ENCODE data around the gene USP6NL.

The USP6NL gene

GRCh38 chr10:11435581-11435981, 175.9 kb downstream of the USP6NL start:
- Histone ChIP-seq H3K36me3 (ENCODE audit: control insufficient read depth in 2 of 2, insufficient read depth in 2 of 2, low read length in 2 of 2) (no peaks in the 10 kb centered on the region), H3K9me3 (ENCODE audit: control insufficient read depth in 2 of 2, low read length in 2 of 2) (no peaks in the 10 kb centered on the region), H3K27ac (ENCODE audit: low read depth in 2 of 2, low read length in 2 of 2) (no peak overlapping the region), H3K27me3 (ENCODE audit: control insufficient read depth in 2 of 2, insufficient read depth in 2 of 2, low read length in 2 of 2) (no peaks in the 10 kb centered on the region), H3K4me3 (ENCODE audit: low read length in 2 of 2) (no peak overlapping the region), H3K9ac (ENCODE audit: low read depth in 1 of 2, low read length in 2 of 2) (no peak overlapping the region), H3K4me1 (ENCODE audit: control insufficient read depth in 2 of 2, insufficient read depth in 2 of 2, low read length in 2 of 2) (no peaks in the 10 kb centered on the region)

- no peak overlapping the region for H3K27ac ChIP-seq (ENCODE audit: low read depth in 2 of 2, low read length in 2 of 2)
Observed at GRCh38 chr10:11434324-11434723, 177.1 kb downstream of the USP6NL start.

GRCh38 chr10:11433657-11434056, 177.8 kb downstream of the USP6NL start:
- Histone ChIP-seq H3K36me3 (ENCODE audit: control insufficient read depth in 2 of 2, insufficient read depth in 2 of 2, low read length in 2 of 2) (no peaks in the 10 kb centered on the region), H3K9ac (ENCODE audit: low read depth in 1 of 2, low read length in 2 of 2) (no peak overlapping the region), H3K27ac (ENCODE audit: low read depth in 2 of 2, low read length in 2 of 2) (no peak overlapping the region), H3K4me3 (ENCODE audit: low read length in 2 of 2) (no peak overlapping the region), H3K27me3 (ENCODE audit: control insufficient read depth in 2 of 2, insufficient read depth in 2 of 2, low read length in 2 of 2) (no peaks in the 10 kb centered on the region), H3K9me3 (ENCODE audit: control insufficient read depth in 2 of 2, low read length in 2 of 2) (no peaks in the 10 kb centered on the region), H3K4me1 (ENCODE audit: control insufficient read depth in 2 of 2, insufficient read depth in 2 of 2, low read length in 2 of 2) (no peaks in the 10 kb centered on the region)

More at GRCh38 chr10:11434324-11434723, 177.1 kb downstream of the USP6NL start:
- no peaks in the 10 kb centered on the region for H3K36me3 ChIP-seq (ENCODE audit: control insufficient read depth in 2 of 2, insufficient read depth in 2 of 2, low read length in 2 of 2)
- no peaks in the 10 kb centered on the region for H3K27me3 ChIP-seq (ENCODE audit: control insufficient read depth in 2 of 2, insufficient read depth in 2 of 2, low read length in 2 of 2)
- no peaks in the 10 kb centered on the region for H3K9me3 ChIP-seq (ENCODE audit: control insufficient read depth in 2 of 2, low read length in 2 of 2)
- H3K4me1 ChIP-seq (ENCODE audit: control insufficient read depth in 2 of 2, insufficient read depth in 2 of 2, low read length in 2 of 2): no peaks in the 10 kb centered on the region
- H3K4me3 ChIP-seq (ENCODE audit: low read length in 2 of 2): no peak overlapping the region
- no peak overlapping the region for H3K9ac ChIP-seq (ENCODE audit: low read depth in 1 of 2, low read length in 2 of 2)

- Histone ChIP-seq H3K9me3 (ENCODE audit: control insufficient read depth in 2 of 2, low read length in 2 of 2) (no peaks in the 10 kb centered on the region), H3K4me1 (ENCODE audit: control insufficient read depth in 2 of 2, insufficient read depth in 2 of 2, low read length in 2 of 2) (no peaks in the 10 kb centered on the region), H3K27me3 (ENCODE audit: control insufficient read depth in 2 of 2, insufficient read depth in 2 of 2, low read length in 2 of 2) (no peaks in the 10 kb centered on the region), H3K4me3 (ENCODE audit: low read length in 2 of 2) (no peak overlapping the region), H3K27ac (ENCODE audit: low read depth in 2 of 2, low read length in 2 of 2) (no peak overlapping the region), H3K36me3 (ENCODE audit: control insufficient read depth in 2 of 2, insufficient read depth in 2 of 2, low read length in 2 of 2) (no peaks in the 10 kb centered on the region), H3K9ac (ENCODE audit: low read depth in 1 of 2, low read length in 2 of 2) (no peak overlapping the region)
Observed at GRCh38 chr10:11431216-11431555, 180.3 kb downstream of the USP6NL start.

- no peaks in the 10 kb centered on the region for H3K4me1 ChIP-seq (ENCODE audit: control insufficient read depth in 2 of 2, insufficient read depth in 2 of 2, low read length in 2 of 2)
Observed at GRCh38 chr10:11430421-11431215, 180.8 kb downstream of the USP6NL start.

DNA sequence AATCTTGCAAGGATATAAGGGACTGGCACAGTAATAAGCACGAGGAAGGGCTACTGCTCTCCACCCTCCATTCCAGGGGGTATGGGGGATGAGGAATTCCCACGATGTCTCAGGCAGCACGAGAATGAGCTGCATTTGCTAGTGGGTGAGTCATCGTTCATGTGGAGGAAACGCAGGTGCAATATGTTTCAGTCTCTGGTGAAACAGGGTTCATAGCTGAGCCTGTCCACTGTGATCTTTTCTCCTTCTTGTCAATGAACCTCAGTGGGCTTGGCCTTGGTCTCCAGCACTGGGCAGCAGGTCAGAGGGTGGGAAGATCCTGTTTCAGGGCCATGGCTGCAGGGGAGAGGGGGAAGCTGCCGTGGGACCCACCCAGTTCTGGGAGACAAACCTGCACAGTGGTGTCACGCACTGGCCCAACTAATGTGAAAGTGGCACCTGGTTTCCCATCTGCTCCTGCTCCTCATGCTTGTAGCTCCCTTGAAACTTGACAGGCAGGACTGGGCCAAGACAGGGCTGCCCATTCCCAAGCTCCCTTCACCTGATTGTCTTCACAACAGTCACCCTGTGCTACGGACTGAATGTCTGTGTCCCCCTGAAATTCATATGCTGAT, 181.9 kb downstream of the USP6NL start:
- no peak overlapping the region for H3K9ac ChIP-seq (ENCODE audit: low read depth in 1 of 2, low read length in 2 of 2)
- H3K4me1 ChIP-seq (ENCODE audit: control insufficient read depth in 2 of 2, insufficient read depth in 2 of 2, low read length in 2 of 2): no peaks in the 10 kb centered on the region
- no peaks in the 10 kb centered on the region for H3K9me3 ChIP-seq (ENCODE audit: control insufficient read depth in 2 of 2, low read length in 2 of 2)
- no peaks in the 10 kb centered on the region for H3K27me3 ChIP-seq (ENCODE audit: control insufficient read depth in 2 of 2, insufficient read depth in 2 of 2, low read length in 2 of 2)
- H3K4me3 ChIP-seq (ENCODE audit: low read length in 2 of 2): no peak overlapping the region
- H3K36me3 ChIP-seq (ENCODE audit: control insufficient read depth in 2 of 2, insufficient read depth in 2 of 2, low read length in 2 of 2): no peaks in the 10 kb centered on the region
- H3K27ac ChIP-seq (ENCODE audit: low read depth in 2 of 2, low read length in 2 of 2): no peak overlapping the region

More at GRCh38 chr10:11430421-11431215, 180.8 kb downstream of the USP6NL start:
- no peaks in the 10 kb centered on the region for H3K9me3 ChIP-seq (ENCODE audit: control insufficient read depth in 2 of 2, low read length in 2 of 2)
- H3K4me3 ChIP-seq (ENCODE audit: low read length in 2 of 2): no peak overlapping the region
- no peak overlapping the region for H3K27ac ChIP-seq (ENCODE audit: low read depth in 2 of 2, low read length in 2 of 2)
- H3K27me3 ChIP-seq (ENCODE audit: control insufficient read depth in 2 of 2, insufficient read depth in 2 of 2, low read length in 2 of 2): no peaks in the 10 kb centered on the region
- no peaks in the 10 kb centered on the region for H3K36me3 ChIP-seq (ENCODE audit: control insufficient read depth in 2 of 2, insufficient read depth in 2 of 2, low read length in 2 of 2)
- H3K9ac ChIP-seq (ENCODE audit: low read depth in 1 of 2, low read length in 2 of 2): no peak overlapping the region

DNA sequence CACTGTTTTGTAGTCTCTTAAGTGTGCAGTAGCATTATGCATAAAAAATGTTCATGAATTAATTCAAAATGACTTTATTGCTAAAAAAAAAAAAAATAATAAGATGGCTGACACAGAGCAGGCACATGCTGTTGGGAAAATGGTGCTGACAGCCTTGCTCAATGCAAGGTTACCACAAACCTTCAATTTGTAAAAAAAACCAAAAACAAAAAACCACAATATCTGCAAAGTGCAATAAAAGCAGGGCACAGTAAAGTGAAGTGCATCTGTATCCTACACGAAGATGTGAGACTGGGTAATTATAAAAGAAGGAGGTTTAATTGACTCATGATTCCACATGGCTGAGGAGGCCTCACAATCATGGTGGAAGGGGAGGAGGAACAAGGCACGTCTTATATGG, 185.8 kb downstream of the USP6NL start:
- Histone ChIP-seq H3K9me3 (ENCODE audit: control insufficient read depth in 2 of 2, low read length in 2 of 2) (no peaks in the 10 kb centered on the region), H3K9ac (ENCODE audit: low read depth in 1 of 2, low read length in 2 of 2) (no peak overlapping the region), H3K36me3 (ENCODE audit: control insufficient read depth in 2 of 2, insufficient read depth in 2 of 2, low read length in 2 of 2) (no peaks in the 10 kb centered on the region), H3K27ac (ENCODE audit: low read depth in 2 of 2, low read length in 2 of 2) (no peak overlapping the region), H3K4me1 (ENCODE audit: control insufficient read depth in 2 of 2, insufficient read depth in 2 of 2, low read length in 2 of 2) (no peaks in the 10 kb centered on the region), H3K27me3 (ENCODE audit: control insufficient read depth in 2 of 2, insufficient read depth in 2 of 2, low read length in 2 of 2) (no peaks in the 10 kb centered on the region), H3K4me3 (ENCODE audit: low read length in 2 of 2) (no peak overlapping the region)

- Histone ChIP-seq H3K4me1 (ENCODE audit: control insufficient read depth in 2 of 2, insufficient read depth in 2 of 2, low read length in 2 of 2) (no peaks in the 10 kb centered on the region), H3K9me3 (ENCODE audit: control insufficient read depth in 2 of 2, low read length in 2 of 2) (no peaks in the 10 kb centered on the region), H3K27ac (ENCODE audit: low read depth in 2 of 2, low read length in 2 of 2) (no peak overlapping the region), H3K9ac (ENCODE audit: low read depth in 1 of 2, low read length in 2 of 2) (no peak overlapping the region), H3K36me3 (ENCODE audit: control insufficient read depth in 2 of 2, insufficient read depth in 2 of 2, low read length in 2 of 2) (no peaks in the 10 kb centered on the region), H3K27me3 (ENCODE audit: control insufficient read depth in 2 of 2, insufficient read depth in 2 of 2, low read length in 2 of 2) (no peaks in the 10 kb centered on the region), H3K4me3 (ENCODE audit: low read length in 2 of 2) (no peak overlapping the region)
Observed at GRCh38 chr10:11425296-11425610, 186.2 kb downstream of the USP6NL start.

DNA sequence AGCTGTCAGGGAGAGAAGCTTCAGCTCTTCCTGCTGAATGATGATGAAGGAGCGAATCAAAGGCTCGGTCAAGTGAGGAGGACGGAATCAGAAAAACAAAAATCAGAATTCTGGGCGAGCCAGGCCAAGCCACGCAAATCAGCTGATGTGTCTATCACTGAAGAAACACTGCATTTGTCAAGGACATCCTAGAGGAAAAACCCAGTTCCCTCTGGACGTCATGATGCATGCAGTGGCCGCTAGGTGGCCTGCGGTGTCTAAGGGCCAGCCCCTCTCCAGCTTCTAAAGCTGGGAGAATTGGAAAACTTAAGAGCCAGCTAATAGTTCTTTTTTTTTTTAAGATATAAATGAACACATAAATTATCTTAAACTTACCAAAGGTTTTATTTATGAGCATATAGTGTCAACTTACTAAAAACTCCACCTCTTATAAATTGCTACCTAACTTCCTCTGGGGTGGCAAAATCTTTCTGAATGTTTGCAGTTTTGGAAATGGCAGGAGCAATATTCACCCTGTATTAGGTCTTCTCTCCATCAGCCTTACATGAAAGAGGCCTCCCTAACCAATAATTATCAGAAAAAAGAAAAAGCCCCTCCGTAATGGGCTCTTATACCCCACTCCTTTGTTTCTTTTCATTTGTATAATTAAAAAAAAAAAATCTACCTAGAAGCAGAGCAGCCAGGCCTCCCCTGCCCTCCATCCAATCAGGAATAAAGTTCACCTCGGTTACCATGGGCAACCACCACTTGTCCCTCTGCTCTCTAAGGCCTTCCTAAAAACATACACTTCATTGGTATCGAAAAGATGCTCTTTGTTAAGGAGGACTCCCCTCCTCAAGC, 186.8 kb downstream of the USP6NL start:
- Histone ChIP-seq H3K4me3 (ENCODE audit: low read length in 2 of 2) (no peak overlapping the region), H3K27ac (ENCODE audit: low read depth in 2 of 2, low read length in 2 of 2) (no peak overlapping the region), H3K36me3 (ENCODE audit: control insufficient read depth in 2 of 2, insufficient read depth in 2 of 2, low read length in 2 of 2) (no peaks in the 10 kb centered on the region), H3K9me3 (ENCODE audit: control insufficient read depth in 2 of 2, low read length in 2 of 2) (no peaks in the 10 kb centered on the region), H3K4me1 (ENCODE audit: control insufficient read depth in 2 of 2, insufficient read depth in 2 of 2, low read length in 2 of 2) (no peaks in the 10 kb centered on the region), H3K9ac (ENCODE audit: low read depth in 1 of 2, low read length in 2 of 2) (no peak overlapping the region), H3K27me3 (ENCODE audit: control insufficient read depth in 2 of 2, insufficient read depth in 2 of 2, low read length in 2 of 2) (no peaks in the 10 kb centered on the region)

DNA sequence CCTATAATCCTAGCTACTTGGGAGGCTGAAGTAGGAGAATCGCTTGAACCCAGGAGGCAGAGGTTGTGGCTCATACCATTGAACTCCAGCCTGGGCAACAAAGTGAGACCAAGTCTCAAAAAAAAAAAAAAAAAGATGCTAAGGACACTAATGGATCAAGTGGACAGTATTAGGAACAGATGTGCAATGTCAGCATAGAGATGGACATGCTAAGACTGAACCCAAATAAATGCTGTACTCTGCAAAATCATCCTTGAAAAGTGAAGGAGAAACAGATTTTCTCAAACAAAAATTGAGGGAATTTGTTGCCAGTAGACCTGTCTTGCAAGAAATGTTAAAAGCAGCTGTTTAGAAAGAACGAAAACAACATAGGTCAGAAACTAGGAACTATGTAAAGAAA, 194.5 kb downstream of the USP6NL start:
- H3K9me3 ChIP-seq (ENCODE audit: control insufficient read depth in 2 of 2, low read length in 2 of 2): peaks cover 0 to 3% of the 10 kb centered on the region in 2 donors
- no peaks in the 10 kb centered on the region for H3K27me3 ChIP-seq (ENCODE audit: control insufficient read depth in 2 of 2, insufficient read depth in 2 of 2, low read length in 2 of 2)
- H3K36me3 ChIP-seq (ENCODE audit: control insufficient read depth in 2 of 2, insufficient read depth in 2 of 2, low read length in 2 of 2): no peaks in the 10 kb centered on the region
- H3K27ac ChIP-seq (ENCODE audit: low read depth in 2 of 2, low read length in 2 of 2): no peak overlapping the region
- H3K4me3 ChIP-seq (ENCODE audit: low read length in 2 of 2): no peak overlapping the region
- H3K4me1 ChIP-seq (ENCODE audit: control insufficient read depth in 2 of 2, insufficient read depth in 2 of 2, low read length in 2 of 2): no peaks in the 10 kb centered on the region
- no peak overlapping the region for H3K9ac ChIP-seq (ENCODE audit: low read depth in 1 of 2, low read length in 2 of 2)
